ENCODE data around the gene ISG20. TPM values are rescaled to one million over a fixed set of nuclear protein-coding genes. Genes with fewer than 3 reads are reported as not detected.
"Not testable (repeated sequence)": the region's sequence is repeated elsewhere in the genome, so short reads cannot be mapped to it uniquely, and the experiment has no call there.

The ISG20 gene
- total RNA-seq, 1 donor from 2014 or later, result 14.1 TPM

GRCh38 chr15:88619796-88620195, 19.0 kb upstream of the ISG20 start:
- no peak for ATAC-seq

- peak; percentile 95 for ATAC-seq
Observed at GRCh38 chr15:88620995-88621772, 17.6 kb upstream of the ISG20 start, which contains the start of gene AEN. TSS of gene AEN (plus strand) at chr15:88621340. CDS start at chr15:88626210, 4,870 bp downstream.

GRCh38 chr15:88621789-88622604, 16.8 kb upstream of the ISG20 start:
- peak; percentile 51 for ATAC-seq

- no peak for ATAC-seq
Observed at GRCh38 chr15:88622605-88622975, 16.2 kb upstream of the ISG20 start.

- peak; percentile 81 for ATAC-seq
Observed at GRCh38 chr15:88623061-88623460, 15.8 kb upstream of the ISG20 start.

GRCh38 chr15:88623632-88624031, 15.2 kb upstream of the ISG20 start:
- ATAC-seq, result no peak

GRCh38 chr15:88624156-88624970, 14.5 kb upstream of the ISG20 start:
- ATAC-seq, result no peak

GRCh38 chr15:88624971-88625490, 13.8 kb upstream of the ISG20 start:
- ATAC-seq, result no peak

GRCh38 chr15:88625943-88626741, 12.7 kb upstream of the ISG20 start:
- ATAC-seq, result no peak

GRCh38 chr15:88627463-88627862, 11.4 kb upstream of the ISG20 start:
- peak; percentile 63 for ATAC-seq

GRCh38 chr15:88628018-88628654, 10.7 kb upstream of the ISG20 start:
- no peak for ATAC-seq

- ATAC-seq, result no peak
Observed at GRCh38 chr15:88629071-88629470, 9.7 kb upstream of the ISG20 start.

GRCh38 chr15:88630141-88630721, 8.6 kb upstream of the ISG20 start:
- peak; percentile 49 for ATAC-seq

GRCh38 chr15:88630798-88631463, 7.9 kb upstream of the ISG20 start:
- no peak for ATAC-seq

GRCh38 chr15:88631464-88632028, 7.3 kb upstream of the ISG20 start:
- ATAC-seq, result no peak

GRCh38 chr15:88632797-88633196, 6.0 kb upstream of the ISG20 start:
- ATAC-seq, result not testable (repeated sequence)

GRCh38 chr15:88634449-88634848, 4.4 kb upstream of the ISG20 start:
- no peak for ATAC-seq

GRCh38 chr15:88635318-88635717, 3.5 kb upstream of the ISG20 start:
- ATAC-seq, result no peak

- peak; percentile 36 for ATAC-seq
Observed at GRCh38 chr15:88636050-88636449, 2.8 kb upstream of the ISG20 start.

- peak; percentile 32 for ATAC-seq
Observed at GRCh38 chr15:88636654-88637053, 2.2 kb upstream of the ISG20 start.

All from esophagus mucosa (tissue), 1 donor.